Neural cell (in vitro differentiated cells): ENCODE measurements around the gene APOBEC3A. TPM values are rescaled to one million over a fixed set of nuclear protein-coding genes. Genes with fewer than 3 reads are reported as not detected.

Experiments
- H2AFZ ChIP-seq: fragments of 200-600, 300-800 bp; sonication (generic), shearing (Covaris generic); 2 replicates; pipeline ENCODE4 v1.6.0; 2014; ENCODE audit warnings: low read depth, mild to moderate bottlenecking, antibody characterized with exemption, low read length, moderate library complexity
- H3F3A ChIP-seq: fragments of 200-600 bp; shearing (Covaris generic); 2 replicates; pipeline ENCODE4 v1.6.1; 2016; ENCODE audit warnings: mild to moderate bottlenecking, moderate library complexity, mixed read lengths, antibody characterized with exemption, low read length; ENCODE audit not compliant: insufficient read depth, poor library complexity, severe bottlenecking
- H3K27ac ChIP-seq: fragments of 200-600, 300-800 bp; sonication (generic), shearing (Covaris generic); 2 replicates; pipeline ENCODE4 v1.5.1; 2014; ENCODE audit warnings: mild to moderate bottlenecking, low read length, moderate library complexity
- H3K27me3 ChIP-seq: fragments of 300-800, 200-600 bp; sonication (generic), shearing (Covaris generic); 2 replicates; pipeline ENCODE4 v1.6.0; 2014; ENCODE audit warnings: mild to moderate bottlenecking, low read depth, low read length, moderate library complexity; ENCODE audit not compliant: insufficient read depth
- H3K36me3 ChIP-seq: fragments of 300-800, 200-600 bp; sonication (generic), shearing (Covaris generic); 2 replicates; pipeline ENCODE4 v1.5.1; 2014; ENCODE audit warnings: mild to moderate bottlenecking, antibody characterized with exemption, low read length, moderate library complexity; ENCODE audit not compliant: insufficient read depth
- H3K4me2 ChIP-seq: fragments of 300-800, 200-600 bp; sonication (generic), shearing (Covaris generic); 2 replicates; pipeline ENCODE4 v1.6.0; 2014; ENCODE audit warnings: mild to moderate bottlenecking, low read length
- H3K4me3 ChIP-seq: fragments of 300-800, 200-600 bp; sonication (generic), shearing (Covaris generic); 2 replicates; pipeline ENCODE4 v1.5.1; 2014; ENCODE audit warnings: mild to moderate bottlenecking, low read length, moderate library complexity
- H3K79me2 ChIP-seq: fragments of 200-600 bp; shearing (Covaris generic); replicated peaks from 2 replicates; pipeline ENCODE4 v1.6.0; 2014; ENCODE audit warnings: mild to moderate bottlenecking, low read length, moderate library complexity; ENCODE audit not compliant: insufficient read depth
- H3K9ac ChIP-seq: fragments of 300-800, 200-600 bp; sonication (generic), shearing (Covaris generic); 2 replicates; pipeline ENCODE4 v1.6.1; 2016; ENCODE audit warnings: mild to moderate bottlenecking, low read length, mixed read lengths
- H3K9me2 ChIP-seq: fragments of 200-600 bp; shearing (Covaris generic); 2 replicates; pipeline ENCODE4 v1.6.1; 2016; ENCODE audit warnings: mild to moderate bottlenecking, low read length, mixed read lengths; ENCODE audit not compliant: insufficient read depth
- H3K9me3 ChIP-seq: fragments of 200-600, 300-800 bp; sonication (generic), shearing (Covaris generic); 2 replicates; pipeline ENCODE4 v1.6.1; 2016; ENCODE audit warnings: mild to moderate bottlenecking, mixed run types, low read length, moderate library complexity, mixed read lengths
- H4K20me1 ChIP-seq: fragments of 200-600 bp; shearing (Covaris generic); 2 replicates; pipeline ENCODE4 v1.6.1; 2016; ENCODE audit warnings: mild to moderate bottlenecking, mixed run types; ENCODE audit not compliant: insufficient read depth
- EP300 ChIP-seq: fragments of 450-650 bp; conservative IDR thresholded peaks from 2 replicates; pipeline ENCODE4 v1.6.1; 2014; ENCODE audit warnings: antibody characterized with exemption, mild to moderate bottlenecking, moderate library complexity; ENCODE audit not compliant: poor library complexity, severe bottlenecking
- EZH2 ChIP-seq: fragments of 200-600, 300-800 bp; shearing (Covaris generic), sonication (generic); IDR thresholded peaks from 2 replicates; pipeline ENCODE4 v1.6.1; 2014; ENCODE audit warnings: antibody characterized with exemption, low read length, borderline replicate concordance, mild to moderate bottlenecking; ENCODE audit not compliant: insufficient read depth, poor library complexity, severe bottlenecking
- MXI1 ChIP-seq: fragments of 450-650 bp; conservative IDR thresholded peaks from 2 replicates; pipeline ENCODE4 v1.6.1; 2014; ENCODE audit warnings: antibody characterized with exemption, mild to moderate bottlenecking; ENCODE audit not compliant: poor library complexity, severe bottlenecking
- POLR2AphosphoS5 ChIP-seq: IDR thresholded peaks from 2 replicates; pipeline ENCODE4 v1.6.1; 2012
- RAD21 ChIP-seq: fragments of 450-650 bp; conservative IDR thresholded peaks from 2 replicates; pipeline ENCODE4 v1.6.1; 2014; ENCODE audit warnings: antibody characterized with exemption, mild to moderate bottlenecking, moderate library complexity
- SMC3 ChIP-seq: fragments of 450-650 bp; conservative IDR thresholded peaks from 2 replicates; pipeline ENCODE4 v1.6.1; 2014; ENCODE audit warnings: antibody characterized with exemption, mild to moderate bottlenecking, moderate library complexity; ENCODE audit not compliant: poor library complexity
- TAF1 ChIP-seq: IDR thresholded peaks from 2 replicates; pipeline ENCODE4 v1.6.1; 2012; ENCODE audit warnings: low read depth
- polyA plus RNA-seq: library from polyadenylated mRNA; depleted of rRNA; stranded (reverse); fragments of >200 nt; gene quantifications from 2 replicates; pipeline ENCODE4 v1.2.3, GENCODE V29; 2014
- TF ChIP-seq, protein P1 (sequence below): fragments of 450-650 bp; IDR thresholded peaks from 2 replicates; pipeline ENCODE4 v1.5.1; 2014; ENCODE audit warnings: antibody characterized with exemption, mild to moderate bottlenecking, moderate library complexity; ENCODE audit not compliant: poor library complexity, severe bottlenecking
- TF ChIP-seq, protein P2 (sequence below): IDR thresholded peaks from 2 replicates; pipeline ENCODE4 v1.6.1; 2012; ENCODE audit warnings: borderline replicate concordance

Gene APOBEC3A
- polyA plus RNA-seq, 1 donor from 2014 or later: not detected

DNA sequence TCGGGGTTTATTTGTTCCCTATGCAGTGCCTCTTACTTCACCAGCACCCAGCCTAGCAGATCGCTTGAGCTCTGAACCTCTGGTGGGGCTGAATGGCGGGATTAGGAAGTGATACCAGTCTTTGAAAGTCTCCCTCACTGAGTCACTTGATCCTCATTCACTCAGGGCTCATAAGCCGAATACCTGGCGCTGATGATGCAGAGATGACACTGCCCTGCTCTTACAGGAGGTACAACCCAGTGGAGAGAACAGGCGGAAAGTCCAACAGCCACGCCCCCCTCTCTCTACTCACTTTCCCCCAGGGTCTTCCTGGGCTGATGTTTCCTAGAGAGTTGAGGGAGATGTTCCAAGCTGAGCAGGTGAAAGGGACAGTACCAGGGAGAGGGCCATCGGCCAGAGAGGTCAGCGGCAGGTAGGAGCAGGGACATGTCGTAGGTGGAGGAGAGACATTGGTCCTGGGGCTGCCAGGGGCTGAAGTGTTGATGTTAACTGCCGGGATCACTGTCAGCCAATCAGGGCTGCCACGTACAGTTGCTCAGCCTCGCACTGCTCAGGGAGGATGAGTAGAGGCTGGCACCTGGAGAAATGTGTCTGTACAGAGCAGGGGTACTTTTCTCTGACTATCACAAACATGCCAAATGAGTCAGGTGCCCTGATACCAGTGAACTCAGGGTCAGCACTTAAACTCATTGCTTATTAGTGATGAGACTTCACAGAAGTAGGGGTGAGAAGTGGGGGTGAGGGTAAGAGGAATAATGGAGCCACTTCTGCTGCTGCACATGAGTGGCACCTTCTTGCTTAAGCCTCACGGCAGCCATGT is 9.9 kb upstream of the APOBEC3A start:
- Histone ChIP-seq H3K9me3 (no peaks in the 10 kb centered on the region), H3K27ac (no peak overlapping the region), H3K36me3 (no peaks in the 10 kb centered on the region), H3K9ac (no peak overlapping the region), H3K9me2 (no peaks in the 10 kb centered on the region), H3K4me3 (no peak overlapping the region), H3K27me3 (no peaks in the 10 kb centered on the region), H2AFZ (no peak overlapping the region), H3K4me2 (no peak overlapping the region), H3F3A (no peaks in the 10 kb centered on the region), H4K20me1 (no peaks in the 10 kb centered on the region), H3K79me2 (no peaks in the 10 kb centered on the region)
- TF ChIP-seq TAF1 (no peak), SMC3 (no peak), MXI1 (no peak), POLR2AphosphoS5 (no peak), RAD21 (no peak), EP300 (no peak), EZH2 (no peak)
- TF ChIP-seq, protein P1, sequence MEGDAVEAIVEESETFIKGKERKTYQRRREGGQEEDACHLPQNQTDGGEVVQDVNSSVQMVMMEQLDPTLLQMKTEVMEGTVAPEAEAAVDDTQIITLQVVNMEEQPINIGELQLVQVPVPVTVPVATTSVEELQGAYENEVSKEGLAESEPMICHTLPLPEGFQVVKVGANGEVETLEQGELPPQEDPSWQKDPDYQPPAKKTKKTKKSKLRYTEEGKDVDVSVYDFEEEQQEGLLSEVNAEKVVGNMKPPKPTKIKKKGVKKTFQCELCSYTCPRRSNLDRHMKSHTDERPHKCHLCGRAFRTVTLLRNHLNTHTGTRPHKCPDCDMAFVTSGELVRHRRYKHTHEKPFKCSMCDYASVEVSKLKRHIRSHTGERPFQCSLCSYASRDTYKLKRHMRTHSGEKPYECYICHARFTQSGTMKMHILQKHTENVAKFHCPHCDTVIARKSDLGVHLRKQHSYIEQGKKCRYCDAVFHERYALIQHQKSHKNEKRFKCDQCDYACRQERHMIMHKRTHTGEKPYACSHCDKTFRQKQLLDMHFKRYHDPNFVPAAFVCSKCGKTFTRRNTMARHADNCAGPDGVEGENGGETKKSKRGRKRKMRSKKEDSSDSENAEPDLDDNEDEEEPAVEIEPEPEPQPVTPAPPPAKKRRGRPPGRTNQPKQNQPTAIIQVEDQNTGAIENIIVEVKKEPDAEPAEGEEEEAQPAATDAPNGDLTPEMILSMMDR: no peak
- TF ChIP-seq, protein P2, sequence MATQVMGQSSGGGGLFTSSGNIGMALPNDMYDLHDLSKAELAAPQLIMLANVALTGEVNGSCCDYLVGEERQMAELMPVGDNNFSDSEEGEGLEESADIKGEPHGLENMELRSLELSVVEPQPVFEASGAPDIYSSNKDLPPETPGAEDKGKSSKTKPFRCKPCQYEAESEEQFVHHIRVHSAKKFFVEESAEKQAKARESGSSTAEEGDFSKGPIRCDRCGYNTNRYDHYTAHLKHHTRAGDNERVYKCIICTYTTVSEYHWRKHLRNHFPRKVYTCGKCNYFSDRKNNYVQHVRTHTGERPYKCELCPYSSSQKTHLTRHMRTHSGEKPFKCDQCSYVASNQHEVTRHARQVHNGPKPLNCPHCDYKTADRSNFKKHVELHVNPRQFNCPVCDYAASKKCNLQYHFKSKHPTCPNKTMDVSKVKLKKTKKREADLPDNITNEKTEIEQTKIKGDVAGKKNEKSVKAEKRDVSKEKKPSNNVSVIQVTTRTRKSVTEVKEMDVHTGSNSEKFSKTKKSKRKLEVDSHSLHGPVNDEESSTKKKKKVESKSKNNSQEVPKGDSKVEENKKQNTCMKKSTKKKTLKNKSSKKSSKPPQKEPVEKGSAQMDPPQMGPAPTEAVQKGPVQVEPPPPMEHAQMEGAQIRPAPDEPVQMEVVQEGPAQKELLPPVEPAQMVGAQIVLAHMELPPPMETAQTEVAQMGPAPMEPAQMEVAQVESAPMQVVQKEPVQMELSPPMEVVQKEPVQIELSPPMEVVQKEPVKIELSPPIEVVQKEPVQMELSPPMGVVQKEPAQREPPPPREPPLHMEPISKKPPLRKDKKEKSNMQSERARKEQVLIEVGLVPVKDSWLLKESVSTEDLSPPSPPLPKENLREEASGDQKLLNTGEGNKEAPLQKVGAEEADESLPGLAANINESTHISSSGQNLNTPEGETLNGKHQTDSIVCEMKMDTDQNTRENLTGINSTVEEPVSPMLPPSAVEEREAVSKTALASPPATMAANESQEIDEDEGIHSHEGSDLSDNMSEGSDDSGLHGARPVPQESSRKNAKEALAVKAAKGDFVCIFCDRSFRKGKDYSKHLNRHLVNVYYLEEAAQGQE: no peak

DNA sequence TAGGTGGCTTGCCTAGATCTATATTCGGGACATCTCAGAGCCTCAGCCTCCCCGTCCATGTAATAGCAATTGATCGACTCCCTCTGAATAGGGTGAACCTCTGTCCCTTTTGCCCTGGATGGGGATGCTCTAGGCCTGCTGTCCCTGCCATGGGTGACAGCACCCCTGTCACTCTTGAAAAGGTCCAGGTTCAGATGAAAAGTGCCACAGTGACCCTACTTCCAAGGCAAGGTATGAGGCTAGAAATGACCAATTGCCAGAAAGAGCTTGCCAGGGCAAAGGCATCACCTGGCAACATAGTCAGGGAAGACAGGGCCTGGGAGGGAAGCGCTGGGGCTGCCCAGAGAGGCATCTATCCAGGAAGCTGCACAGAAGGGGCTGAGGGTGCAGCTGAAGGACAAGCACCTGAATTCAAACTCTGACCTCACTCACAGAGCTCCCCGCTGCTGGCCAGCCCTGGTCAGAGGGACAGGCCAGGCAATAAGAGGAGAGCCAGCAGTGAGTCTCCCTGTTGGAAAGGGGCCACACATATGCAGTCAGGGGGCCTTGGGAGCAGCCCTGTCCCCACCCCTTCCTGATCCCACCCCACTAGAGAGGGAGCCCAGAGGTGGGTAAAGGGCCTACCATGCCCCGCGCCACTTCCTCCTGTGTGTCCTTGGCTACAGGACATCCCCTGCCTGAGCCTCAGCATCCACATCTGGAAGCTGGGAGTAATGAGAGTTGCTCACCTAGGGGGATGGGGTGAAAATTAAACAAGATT is 9.0 kb upstream of the APOBEC3A start:
- H3K27me3 ChIP-seq: no peaks in the 10 kb centered on the region
- H3K9ac ChIP-seq: no peak overlapping the region
- H3K9me3 ChIP-seq: no peaks in the 10 kb centered on the region
- no peaks in the 10 kb centered on the region for H4K20me1 ChIP-seq
- H3F3A ChIP-seq: no peaks in the 10 kb centered on the region
- TF ChIP-seq, protein P1: no peak
- TF ChIP-seq, protein P2: no peak
- TF ChIP-seq TAF1 (no peak), EZH2 (no peak), MXI1 (no peak)
- H3K9me2 ChIP-seq: no peaks in the 10 kb centered on the region
- H3K36me3 ChIP-seq: no peaks in the 10 kb centered on the region
- H2AFZ ChIP-seq: no peak overlapping the region
- no peak overlapping the region for H3K4me3 ChIP-seq
- H3K27ac ChIP-seq: no peak overlapping the region
- no peak overlapping the region for H3K4me2 ChIP-seq
- H3K79me2 ChIP-seq: no peaks in the 10 kb centered on the region
